ENCODE data around the gene PPP1R26.

PPP1R26 gene

DNA sequence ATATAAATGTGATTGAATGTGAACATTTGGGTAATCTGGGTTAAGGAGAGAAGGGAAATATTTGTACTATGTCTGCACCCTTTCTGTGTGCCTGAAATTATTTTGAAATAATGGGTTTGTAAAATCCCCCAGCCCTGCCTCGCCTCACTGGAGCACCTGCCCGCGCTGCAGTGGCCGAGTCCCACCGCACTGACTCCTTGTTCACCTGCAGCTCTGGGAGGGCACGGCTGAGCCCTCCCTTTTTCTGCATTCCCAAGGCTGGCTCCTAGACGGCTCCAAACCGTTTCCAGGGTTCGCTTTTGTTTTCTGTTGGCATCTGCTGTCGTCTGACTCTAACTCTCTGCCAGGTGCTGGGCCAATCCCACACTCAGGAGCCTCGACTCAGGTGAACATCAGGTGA is 17.6 kb upstream of the PPP1R26 start:
- DNase-seq (ENCODE audit: low spot score): no peak

DNA sequence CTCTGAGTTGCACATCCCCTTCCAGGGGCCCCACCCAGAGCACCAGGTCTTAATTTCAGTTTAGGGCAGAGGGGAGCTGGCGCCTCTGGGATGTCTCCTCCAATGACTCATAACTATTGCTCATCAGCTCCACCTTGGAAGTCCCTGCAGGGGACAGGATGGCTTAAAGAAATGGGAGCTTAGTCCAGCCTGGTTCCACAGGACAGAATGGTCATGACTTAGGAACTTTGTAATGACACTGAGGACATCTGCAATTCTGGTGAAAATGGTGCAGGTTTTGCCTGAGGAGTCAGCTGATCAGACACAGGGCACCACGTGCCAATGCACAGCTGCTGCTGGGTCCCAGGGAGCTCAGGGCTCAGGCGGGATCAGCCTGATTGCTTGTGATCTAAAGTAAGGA is 16.4 kb upstream of the PPP1R26 start:
- DNase-seq (ENCODE audit: low spot score): no peak

DNA sequence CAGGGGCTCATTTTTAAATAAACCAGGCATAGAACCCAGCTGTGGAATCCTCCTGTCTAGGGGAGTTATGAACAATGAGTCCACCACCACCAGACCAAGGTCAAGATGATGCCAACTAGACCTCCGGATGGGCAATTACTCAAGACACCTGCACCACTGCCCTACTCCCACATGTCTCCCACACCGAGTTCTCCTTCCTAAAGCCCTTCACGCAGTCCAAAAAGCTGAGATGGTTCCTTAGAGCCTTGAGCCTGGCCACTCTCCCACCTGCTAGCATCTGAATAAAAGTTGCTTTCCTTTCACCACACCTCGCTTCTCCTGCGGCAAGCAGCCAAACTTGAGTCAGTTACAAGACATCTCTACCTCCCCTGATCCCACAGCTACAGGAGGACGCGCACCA is 15.4 kb upstream of the PPP1R26 start:
- no peak for DNase-seq (ENCODE audit: low spot score)

DNA sequence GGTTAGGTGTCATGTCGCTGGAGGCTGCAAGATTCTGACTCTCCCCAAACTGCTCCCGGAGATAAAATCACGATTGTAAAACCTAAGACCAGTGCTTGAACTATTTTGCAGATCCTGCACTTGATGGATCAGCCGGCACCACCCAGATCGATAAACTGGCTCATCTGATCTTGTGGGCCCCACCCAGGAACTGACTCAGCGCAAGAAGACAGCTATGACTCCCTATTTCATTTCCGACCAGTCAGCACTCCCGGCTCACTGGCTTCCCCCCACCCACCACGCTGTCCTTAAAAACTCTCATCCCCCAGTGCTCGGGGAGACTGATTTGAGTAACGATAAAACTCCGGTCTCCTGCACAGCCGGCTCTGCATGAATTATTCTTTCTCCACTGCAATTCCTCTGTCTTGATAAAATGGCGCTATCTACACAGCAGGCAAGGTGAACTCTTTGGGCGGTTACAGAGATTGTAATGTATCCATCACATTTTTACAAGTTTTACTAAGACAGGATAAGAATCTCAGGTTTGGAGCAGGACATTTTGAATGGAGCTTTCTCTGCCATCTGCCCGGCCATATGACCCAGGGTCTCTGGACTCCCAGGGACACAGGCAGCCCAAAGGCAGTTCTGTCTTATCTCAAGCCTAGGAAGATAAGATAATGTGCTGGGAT is 10.6 kb upstream of the PPP1R26 start:
- no peak for DNase-seq (ENCODE audit: low spot score)

DNA sequence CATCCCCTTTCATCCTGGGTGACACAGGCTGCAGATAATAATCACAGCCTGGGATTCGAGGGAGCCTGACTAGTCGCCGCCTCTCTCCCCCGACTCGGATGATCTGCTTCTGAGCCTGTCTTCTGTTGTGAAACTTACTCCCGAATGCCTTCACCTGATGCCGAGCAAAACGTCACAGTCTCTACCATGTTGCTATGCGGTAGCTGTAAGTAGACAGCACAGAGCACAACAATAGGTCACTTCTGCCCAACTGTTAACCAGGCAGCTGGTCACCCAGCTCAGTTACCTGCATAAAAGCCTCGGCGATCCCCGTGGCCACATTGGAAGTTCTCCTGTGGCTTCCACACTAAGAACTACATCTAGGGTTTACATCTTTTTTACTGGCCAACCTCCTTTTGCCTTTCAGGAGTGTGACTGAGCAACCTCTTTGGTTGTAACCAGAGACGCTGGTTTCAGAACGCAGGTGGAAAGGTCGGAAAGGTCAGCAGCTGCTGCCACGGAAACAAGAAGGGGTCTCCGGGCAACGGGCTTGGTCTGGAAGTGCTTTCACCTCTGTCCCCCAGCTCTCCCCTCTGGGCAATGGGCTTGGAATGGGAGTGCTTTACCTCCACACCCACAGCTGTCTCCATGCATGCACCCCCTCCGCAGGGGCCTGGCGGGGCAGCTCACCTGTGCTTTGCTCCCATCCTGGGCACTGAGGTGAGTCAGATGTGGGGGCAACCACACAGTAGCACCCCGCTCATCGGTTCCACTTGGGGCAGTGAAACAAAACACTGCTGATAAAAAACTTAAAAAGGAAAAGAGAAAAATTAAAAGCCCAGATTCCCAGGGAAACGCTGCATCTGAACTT is 7.6 kb upstream of the PPP1R26 start:
- DNase-seq (ENCODE audit: low spot score): no peak

DNA sequence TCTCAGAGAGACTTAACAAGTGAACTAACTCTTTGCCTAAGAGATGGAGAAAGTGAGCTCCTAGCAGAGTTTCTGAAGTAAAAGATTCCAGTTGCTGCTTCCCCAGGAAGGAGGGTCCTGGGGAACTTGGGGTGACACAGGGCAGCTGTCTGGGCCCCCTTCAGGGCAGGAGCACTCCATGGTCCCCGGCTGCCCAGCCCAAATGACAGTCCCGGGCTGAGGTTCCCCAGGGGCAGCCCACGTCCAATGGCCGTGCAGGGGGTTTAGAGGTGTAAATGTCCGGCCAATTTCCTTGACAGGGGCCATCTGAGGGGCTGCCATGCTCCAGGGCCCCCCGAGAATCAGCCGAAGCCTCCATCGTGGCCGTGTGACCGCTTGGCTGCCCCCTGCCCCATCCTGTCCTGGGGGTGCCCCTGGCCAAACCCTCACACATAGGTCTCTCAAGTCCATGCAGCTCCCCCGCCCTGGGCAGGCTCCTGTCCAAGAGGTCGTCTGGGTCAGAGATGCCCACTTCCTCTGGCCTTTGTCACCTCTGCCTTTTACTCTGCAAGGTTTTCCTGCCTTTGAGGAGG is 5.5 kb upstream of the PPP1R26 start:
- DNase-seq (ENCODE audit: low spot score): no peak

DNA sequence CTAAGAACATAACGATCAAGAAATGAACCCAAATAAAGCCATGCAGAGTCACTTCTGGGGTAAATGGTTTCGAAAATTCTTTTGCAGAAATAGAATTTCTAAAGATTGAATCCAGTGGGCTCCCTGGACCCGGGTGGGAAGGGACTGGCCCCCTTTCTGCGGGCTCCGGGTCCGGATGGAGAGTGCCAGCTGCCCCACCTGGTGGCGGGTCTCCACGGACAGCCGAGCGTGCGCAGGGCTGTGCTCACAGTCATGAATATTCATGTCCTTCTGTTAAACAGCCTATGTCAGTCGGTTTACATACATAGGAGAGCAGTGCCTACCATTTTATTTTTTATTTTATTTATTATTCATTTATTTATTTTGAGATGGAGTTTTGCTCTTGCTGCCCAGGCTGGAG is 4.7 kb upstream of the PPP1R26 start:
- no peak for DNase-seq (ENCODE audit: low spot score)

DNA sequence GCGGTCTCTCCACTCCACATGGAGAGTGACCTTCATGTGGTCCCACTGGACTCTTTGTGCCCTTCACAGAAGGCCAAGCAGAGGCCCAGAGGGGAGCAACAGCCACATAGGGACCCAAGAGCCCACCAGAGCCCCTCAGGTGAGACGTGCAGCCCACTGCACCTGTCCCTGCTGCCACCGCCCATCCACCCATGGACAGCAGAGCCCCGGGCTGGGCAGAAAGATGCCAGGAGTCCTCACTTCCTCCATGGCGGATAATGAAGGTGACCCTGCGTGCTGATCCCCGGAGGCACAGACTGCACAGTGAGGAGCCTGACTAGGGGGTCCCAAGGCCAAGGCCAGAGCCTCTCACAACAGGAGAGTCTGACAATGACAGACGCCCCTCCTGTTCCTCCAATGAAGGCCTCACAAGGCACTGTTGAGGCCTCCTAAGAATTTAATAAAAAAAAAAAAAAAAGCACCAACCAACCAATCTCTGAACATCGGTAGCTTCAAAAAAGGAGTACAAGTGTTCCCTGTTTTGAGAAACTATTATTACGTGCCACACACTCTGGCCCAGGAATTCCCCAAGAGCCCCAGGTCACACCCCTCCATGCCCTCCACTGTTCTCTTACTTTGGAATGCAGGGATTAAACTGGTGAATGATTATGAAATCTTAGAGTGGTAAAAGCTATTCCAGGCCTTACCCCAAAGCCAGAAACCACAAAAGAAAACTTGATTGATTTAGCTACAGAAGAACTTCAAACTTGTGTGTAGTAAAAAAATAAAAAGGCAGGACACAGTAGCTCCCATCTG is 2.8 kb upstream of the PPP1R26 start:
- DNase-seq (ENCODE audit: low spot score): no peak

DNA sequence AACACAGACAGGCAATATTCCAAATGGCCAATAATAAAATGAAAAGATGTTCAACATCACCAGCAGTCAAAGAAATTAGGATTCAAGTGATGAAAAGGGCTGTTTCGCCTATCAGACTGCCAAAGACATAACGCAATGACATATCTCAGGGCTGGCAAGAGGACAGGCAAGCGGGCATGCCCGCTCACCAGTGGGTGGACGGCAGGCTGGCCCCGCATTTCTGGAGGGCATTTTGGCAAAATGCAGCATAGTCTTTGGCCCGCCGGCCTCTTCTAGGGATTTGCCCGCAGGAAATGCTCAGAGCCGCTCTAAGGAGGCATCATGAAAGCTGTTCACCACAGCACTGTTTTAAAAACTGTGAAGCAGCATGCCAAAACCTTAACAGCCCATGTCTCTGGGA is 1.4 kb upstream of the PPP1R26 start:
- no peak for DNase-seq (ENCODE audit: low spot score)

DNA sequence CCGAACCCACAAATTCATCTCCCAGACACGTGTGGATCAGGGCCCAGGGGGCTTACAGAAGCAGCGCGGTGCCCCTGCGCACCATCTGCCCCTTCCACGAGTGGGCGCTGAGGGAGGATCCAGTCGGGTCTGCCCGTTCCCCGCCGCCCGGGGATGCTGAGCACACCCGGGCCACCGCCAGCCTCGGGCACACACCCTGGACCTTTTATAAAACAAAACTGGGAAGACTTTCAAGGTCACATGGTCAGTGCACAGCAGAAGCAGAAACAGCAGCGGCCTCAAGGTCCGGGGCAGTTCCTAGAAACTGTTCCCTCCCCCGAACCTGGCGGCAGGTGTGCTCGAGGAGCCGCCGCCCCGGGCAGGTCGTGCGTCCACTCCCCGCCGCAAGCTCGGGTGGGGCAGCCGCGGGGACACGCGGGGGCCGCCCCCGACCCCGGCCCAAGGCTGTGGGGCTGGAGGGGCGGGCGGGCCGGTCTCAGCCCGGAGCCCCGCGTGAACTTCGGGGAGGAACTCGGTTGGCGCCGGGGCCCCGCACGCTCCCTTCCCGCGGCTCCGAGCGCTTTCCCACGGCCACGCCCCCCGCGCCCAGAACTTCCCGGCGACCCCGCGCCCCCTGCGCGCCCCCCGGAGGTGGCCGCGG is 633 bp upstream of the PPP1R26 start:
- no peak for DNase-seq (ENCODE audit: low spot score)

DNA sequence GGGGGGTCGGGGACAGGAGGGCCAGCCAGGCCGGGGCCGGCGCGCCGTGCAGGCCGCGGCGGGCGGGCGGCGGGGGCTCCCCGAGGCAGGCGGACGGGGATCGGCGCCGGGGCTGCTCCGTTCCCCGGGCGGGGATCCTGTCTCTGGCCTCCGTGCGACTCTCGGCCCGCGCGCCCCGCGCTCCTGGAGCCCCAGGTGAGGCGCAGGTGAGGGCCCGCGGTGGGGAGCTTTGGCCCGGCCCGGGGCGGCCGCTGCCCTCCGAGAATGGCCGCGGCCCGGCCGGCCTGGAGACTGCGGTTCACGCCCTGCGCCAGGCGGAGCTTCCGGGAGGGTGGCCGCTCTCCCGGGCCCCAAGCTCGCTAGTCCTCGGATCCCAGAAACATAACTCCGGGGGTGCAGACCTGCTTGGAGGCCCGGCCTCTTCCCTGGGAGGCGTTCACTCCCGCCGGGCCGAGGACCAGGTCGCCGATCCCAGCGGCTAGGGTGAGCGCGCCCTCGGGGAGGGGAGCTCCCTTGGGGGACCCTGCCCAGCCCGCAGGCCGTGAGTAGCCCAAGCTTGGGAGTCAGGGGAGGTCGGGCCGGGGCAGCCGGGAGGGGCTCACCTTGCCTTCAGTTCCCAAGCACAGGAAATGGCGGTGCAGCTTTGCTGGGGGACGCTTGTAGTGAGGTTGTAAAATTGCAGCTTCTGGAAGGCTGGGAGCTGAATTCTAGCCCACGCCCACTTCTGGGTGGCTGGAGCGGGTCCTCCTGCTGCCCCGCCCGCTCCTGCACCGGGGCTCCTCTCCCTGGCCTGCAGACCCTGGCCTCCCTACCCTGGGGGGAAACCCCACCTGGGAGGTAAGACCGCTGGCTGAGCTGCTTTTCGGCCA is 723 bp downstream of the PPP1R26 start:
- no peak for DNase-seq (ENCODE audit: low spot score)

DNA sequence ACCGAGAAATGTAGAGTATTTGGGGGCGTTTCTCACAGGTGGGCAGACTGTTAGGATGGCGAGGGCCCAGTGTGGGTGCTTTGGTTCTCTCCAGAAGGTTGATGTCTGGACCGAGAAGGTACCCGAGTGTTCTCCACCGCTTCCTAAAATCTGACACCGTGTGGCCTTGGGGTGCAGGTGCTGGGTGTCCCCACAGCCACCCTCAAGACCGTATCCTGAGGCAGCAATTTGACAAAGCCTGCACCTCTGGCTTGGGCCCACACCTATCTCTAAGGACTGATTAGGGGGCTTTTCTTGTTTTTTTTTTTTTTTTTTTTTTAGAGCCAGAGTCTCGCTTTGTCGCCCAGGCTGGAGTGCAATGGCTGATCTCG is 1.3 kb downstream of the PPP1R26 start:
- no peak for DNase-seq (ENCODE audit: low spot score)

DNA sequence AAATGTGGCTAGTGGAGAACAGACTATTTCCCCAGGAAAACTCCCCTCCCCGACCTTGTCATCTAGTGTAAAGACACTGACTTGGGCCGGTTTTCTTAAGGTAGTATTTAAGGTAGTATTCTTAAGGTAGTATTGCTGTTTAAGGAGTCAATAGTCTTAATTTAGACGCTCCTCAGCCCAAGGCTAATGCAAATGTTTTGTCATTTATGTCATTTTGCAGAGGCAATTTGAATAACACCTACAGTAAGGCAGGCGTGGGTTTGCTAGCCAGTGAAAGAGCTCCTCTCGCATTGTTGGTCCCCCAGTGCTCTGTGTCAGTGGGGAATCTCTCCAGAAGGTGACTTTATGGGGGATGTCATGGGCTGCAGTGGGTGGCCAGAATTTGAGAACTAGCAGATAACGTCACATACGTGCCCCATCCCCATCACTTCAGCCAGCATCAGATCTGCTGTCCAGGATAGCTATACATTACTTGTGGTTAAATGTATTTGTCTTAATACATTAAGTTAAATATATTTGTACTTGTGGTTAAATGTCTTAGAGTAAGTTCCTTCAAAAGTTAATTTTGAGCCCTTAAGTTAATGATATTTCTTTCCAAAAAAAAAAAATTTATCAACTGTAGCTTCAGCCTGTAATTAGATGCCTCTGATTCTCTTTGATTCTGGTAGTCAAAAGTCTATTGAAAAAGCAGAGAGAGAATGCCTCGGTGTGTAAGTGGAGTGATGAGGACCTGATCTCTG is 2.6 kb downstream of the PPP1R26 start:
- DNase-seq (ENCODE audit: low spot score): no peak

DNA sequence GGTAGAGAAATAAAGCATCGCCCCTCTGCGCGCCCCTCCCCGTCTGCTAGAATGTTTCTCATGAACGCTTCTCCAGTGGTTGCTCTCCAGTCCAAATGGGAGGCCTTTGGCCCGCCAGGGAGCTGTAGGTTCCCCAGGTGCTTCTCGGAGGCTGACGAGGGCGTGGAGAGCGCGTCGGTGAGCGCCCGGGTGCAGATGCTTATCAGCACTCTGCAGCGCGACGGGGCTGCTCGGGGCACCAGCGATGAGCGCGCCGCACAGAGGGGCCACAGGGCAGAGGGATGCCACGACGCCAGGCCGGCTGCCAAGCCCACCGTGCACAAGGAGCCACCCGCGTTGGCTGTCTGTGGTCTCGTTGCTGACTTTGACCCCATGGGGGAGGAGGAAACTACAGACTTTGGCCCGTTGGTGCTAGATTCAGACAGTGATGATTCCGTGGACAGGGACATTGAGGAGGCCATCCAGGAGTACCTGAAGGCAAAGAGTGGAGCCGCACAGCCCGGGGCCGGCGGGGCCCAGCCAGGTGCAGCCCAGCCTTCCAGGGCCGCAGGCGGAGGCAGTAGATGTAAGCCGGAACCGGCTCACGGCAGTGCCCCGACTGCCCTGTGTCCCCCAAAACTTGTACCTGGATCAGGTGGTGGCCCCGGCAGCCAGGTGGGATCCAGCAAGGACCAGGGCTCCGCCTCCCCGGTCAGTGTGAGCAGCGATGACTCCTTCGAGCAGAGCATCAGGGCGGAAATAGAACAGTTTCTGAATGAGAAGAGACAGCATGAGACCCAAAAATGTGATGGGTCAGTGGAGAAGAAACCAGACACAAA is 5.1 kb downstream of the PPP1R26 start:
- DNase-seq (ENCODE audit: low spot score): no peak

DNA sequence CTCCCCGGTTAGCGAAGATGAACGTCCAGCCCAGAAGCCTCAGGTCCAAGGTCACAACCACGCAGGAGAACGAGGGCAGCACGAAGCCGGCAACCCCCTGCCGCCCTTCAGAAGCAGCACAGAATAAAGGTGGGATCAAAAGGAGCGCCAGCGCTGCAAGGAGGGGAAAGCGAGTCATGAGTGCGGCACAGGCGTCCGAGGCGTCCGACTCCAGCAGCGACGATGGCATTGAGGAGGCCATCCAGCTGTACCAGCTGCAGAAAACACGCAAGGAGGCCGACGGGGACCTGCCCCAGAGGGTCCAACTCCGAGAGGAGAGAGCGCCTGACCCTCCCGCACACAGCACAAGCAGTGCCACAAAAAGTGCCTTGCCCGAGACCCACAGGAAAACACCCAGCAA is 5.8 kb downstream of the PPP1R26 start:
- DNase-seq (ENCODE audit: low spot score): no peak

DNA sequence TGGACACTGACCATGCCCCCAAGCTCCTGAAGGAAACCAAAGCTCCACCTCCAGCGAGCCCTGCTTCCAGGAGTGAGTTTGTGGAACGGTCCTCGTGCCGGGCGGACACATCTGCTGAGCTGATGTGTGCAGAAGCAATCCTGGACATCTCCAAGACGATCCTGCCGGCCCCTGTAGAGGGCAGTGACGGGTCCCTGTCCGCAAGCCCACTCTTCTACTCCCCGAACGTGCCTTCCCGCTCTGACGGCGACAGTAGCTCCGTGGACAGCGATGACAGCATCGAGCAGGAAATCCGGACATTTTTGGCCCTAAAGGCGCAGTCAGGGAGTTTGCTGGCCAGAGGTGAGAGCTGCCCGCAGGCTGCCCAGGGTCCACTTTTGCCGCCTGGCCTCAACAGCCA is 6.2 kb downstream of the PPP1R26 start:
- no peak for DNase-seq (ENCODE audit: low spot score)

DNA sequence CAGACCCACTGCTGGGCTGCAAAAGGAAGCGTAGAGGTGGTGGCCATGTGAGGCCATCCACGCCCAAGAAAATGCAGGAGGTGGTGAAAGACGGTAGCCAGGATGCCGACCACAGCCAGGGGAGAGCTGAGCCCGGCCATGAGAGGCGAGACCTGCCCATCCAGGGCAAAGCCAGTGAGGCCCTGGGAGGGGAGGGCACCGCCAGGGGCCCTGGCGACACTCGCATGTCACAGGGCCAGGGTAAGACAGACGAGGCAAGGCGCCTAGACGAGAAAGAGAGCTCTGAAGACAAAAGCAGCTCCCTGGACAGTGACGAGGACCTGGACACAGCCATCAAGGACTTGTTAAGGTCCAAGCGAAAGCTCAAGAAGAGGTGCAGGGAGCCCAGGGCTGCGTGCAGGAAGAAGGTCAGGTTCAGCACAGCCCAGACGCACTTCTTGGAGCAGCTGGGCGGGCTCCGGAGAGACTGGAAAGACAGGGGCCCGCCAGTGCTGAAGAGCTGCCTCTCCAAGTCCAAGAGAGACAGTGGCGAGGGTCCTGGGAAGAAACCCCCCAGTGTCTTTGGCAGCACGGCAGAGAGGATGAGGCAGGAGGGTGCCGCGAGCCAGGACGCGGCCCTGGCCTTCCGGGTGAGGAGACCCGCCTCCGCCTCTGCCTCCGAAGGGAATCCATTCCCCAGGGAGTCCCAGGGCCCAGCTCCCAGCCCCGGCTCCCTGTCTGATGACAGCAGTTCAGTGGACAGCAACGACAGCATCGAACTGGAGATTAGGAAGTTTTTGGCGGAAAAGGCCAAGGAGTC is 6.9 kb downstream of the PPP1R26 start:
- DNase-seq (ENCODE audit: low spot score): no peak

DNA sequence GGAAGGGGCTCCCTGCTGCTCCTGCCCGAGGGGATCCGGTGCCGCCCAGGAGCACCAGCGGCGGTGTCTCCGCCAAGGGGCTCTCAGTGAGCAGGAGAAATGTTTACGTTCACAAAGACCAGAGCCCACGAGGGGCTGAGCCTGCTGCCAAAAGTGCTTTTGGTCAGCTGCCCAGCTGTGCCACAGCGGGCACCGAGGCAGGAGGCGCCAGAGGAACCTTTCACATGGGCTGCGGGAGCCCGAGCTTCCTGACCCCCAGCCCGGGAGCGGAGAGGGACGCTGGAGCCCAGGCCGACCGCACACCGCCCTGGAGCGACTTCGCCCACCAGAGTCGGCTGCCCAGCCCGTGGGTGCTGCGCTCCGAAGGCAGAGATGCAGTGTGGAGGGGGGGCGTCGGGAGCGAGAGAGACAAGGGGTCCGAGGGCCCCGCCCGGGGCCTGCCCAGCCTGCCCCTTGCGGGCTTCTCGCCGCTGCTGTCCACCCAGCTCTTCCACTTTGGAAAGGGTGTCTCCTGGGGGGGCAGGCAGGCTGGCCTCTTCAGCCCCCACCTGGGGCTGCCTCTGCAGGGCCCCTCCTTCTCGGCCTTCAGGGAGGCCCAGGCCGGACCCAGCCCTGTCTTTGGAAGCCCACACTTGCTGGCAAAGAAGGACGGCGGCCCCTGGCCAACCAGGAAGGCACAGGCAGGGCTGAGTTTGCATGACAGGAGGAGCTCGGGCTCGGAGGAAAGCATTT is 7.9 kb downstream of the PPP1R26 start:
- no peak for DNase-seq (ENCODE audit: low spot score)
